Testis (tissue), 2 donors: ENCODE data around the gene PPM1L.

ENCODE experiments used
- POLR2A ChIP-seq: fragments of 450-650 bp; IDR thresholded peaks from one replicate; pipeline ENCODE4 v1.6.1; 2017; ENCODE audit warnings: antibody characterized with exemption, mild to moderate bottlenecking, moderate library complexity
- TF ChIP-seq, protein P1 (sequence below), 3 experiments: fragments of 450-650 bp in 2 of 3; fragments of 200-600 bp in 1 of 3; sonication (generic) in 1 of 3; IDR thresholded peaks; one replicate each; pipeline ENCODE4 v1.5.1; 2016 to 2019; ENCODE audit warnings: antibody characterized with exemption in 3 of 3, mild to moderate bottlenecking in 2 of 3, moderate library complexity in 1 of 3

- TF ChIP-seq, protein P1, sequence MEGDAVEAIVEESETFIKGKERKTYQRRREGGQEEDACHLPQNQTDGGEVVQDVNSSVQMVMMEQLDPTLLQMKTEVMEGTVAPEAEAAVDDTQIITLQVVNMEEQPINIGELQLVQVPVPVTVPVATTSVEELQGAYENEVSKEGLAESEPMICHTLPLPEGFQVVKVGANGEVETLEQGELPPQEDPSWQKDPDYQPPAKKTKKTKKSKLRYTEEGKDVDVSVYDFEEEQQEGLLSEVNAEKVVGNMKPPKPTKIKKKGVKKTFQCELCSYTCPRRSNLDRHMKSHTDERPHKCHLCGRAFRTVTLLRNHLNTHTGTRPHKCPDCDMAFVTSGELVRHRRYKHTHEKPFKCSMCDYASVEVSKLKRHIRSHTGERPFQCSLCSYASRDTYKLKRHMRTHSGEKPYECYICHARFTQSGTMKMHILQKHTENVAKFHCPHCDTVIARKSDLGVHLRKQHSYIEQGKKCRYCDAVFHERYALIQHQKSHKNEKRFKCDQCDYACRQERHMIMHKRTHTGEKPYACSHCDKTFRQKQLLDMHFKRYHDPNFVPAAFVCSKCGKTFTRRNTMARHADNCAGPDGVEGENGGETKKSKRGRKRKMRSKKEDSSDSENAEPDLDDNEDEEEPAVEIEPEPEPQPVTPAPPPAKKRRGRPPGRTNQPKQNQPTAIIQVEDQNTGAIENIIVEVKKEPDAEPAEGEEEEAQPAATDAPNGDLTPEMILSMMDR (IDR thresholded peaks at IDR 0.05), result no peak
- no peak for TF ChIP-seq POLR2A
These were observed 195.8 kb downstream of the PPM1L start for GRCh38 chr3:160951642-160952487.
